ENCODE data around the gene GPR153.

Gene GPR153

DNA sequence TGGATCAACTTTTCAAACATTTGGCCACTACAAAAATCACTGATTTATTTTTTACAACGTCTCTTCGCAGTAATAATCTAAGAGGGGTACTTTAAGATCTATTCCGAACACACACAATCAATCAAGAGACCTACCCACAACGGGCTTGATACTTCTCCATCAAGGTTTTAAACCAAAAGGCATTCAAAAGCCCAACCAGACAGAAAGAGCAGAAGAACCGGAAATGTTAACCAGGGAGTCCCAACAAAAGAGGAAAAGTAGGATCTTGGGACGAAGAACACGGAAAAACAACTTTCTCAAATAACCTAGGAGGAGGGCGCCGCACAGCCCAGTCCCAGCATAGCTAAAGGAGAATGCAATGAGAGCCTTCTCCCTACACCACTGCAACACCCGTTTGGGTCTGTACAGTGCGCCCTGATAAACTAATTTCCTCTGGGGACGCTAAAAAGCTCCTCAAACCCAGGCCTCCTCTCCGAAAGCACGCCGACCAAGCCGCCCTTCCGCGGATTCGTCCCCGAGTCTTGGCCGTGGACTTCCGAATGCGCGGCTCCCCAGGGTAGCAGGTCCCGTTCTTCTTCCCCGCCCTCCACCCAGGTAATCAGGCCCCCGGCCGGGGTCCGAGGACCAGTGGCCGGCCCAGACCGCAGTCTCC lies 62.1 kb downstream of the GPR153 start:
- DNase-seq, result no peak

DNA sequence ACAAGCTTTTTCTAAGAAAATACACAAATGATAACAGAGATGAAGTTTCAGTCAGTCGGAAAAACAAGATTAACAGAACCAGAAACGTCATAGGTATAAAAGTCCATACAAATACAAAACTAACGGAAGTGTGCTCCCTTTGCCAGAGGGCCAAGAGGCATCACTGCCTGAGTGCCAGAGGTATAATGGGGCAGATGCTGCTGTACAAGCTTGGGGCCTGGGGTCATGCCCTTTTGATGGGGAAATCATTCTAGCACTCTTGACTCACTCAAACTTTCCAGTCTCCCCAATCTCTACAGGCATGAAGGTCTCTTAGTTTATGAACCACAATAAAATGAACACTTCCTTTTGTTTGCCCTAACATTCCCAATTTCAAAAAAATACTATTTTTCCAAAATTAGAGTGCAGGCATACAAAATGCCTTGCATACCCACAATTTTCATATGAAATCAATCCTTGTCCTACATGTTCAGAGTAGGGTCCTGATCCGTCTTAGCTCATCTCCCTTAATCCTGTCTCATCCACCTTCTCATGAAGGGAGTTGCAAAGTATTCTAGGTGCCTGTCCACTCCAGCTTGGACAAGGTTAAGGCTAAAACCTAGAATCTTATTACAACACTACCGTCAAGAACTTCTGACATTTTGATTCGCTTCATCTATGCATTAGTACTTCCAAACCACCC lies 63.0 kb downstream of the GPR153 start:
- no peak for DNase-seq
